ENCODE results near the gene SSTR1. TPM values are rescaled to one million over a fixed set of nuclear protein-coding genes. Genes with fewer than 3 reads are reported as not detected.

SSTR1 gene
- total and polyA plus RNA-seq, 2 of the 13 experiments (the other 11 are each of a cell fraction or from before 2014, with no cell fraction given): 0.04 TPM

GRCh38 chr14:38186216-38186615 lies 21.5 kb upstream of the SSTR1 start (continued):
- TF ChIP-seq ZBTB2 (CRISPR knock-in tag; IDR thresholded peaks at IDR 0.05; ENCODE audit: low read depth) (no peak), SIX1 (CRISPR knock-in tag; IDR thresholded peaks at IDR 0.05; ENCODE audit: borderline replicate concordance) (no peak), ZNF18 (CRISPR knock-in tag; IDR thresholded peaks at IDR 0.05; ENCODE audit: insufficient replicate concordance) (no peak), ZNF34 (CRISPR knock-in tag; IDR thresholded peaks at IDR 0.05; ENCODE audit: borderline replicate concordance) (no peak), ZNF30 (CRISPR knock-in tag; IDR thresholded peaks at IDR 0.05) (no peak), SIX4 (CRISPR knock-in tag; IDR thresholded peaks at IDR 0.05) (no peak), CEBPB (IDR thresholded peaks at IDR 0.05; ENCODE audit: borderline replicate concordance, low read depth, low read length) (no peak)

GRCh38 chr14:38187528-38187927 lies 20.2 kb upstream of the SSTR1 start:
- Histone ChIP-seq H4K20me1 (ENCODE audit: insufficient read depth, low read length) (no peaks in the 10 kb centered on the region), H3K36me3 (replicated peaks in 1 of 2; ENCODE audit: control insufficient read depth in 1 of 2, insufficient read depth in 2 of 2, low read length in 2 of 2) (no peaks in the 10 kb centered on the region), H2AFZ (ENCODE audit: low read length) (no peak overlapping the region), H3K4me1 (ENCODE audit: insufficient read depth, low read length) (no peaks in the 10 kb centered on the region), H3K4me3 (replicated peaks in 1 of 3; ENCODE audit: insufficient read depth in 1 of 3, low read depth in 2 of 3, low read length in 3 of 3) (no peak overlapping the region), H3K9ac (ENCODE audit: insufficient read depth, low read depth, low read length) (no peak overlapping the region), H3K4me2 (ENCODE audit: low read depth, low read length) (no peak overlapping the region), H3K9me3 (ENCODE audit: low read length) (no peaks in the 10 kb centered on the region), H3K79me2 (ENCODE audit: insufficient read depth, low read length) (no peaks in the 10 kb centered on the region), H3K27me3 (ENCODE audit: control insufficient read depth in 1 of 2, insufficient read depth in 2 of 2, low read length in 2 of 2) (no peaks in the 10 kb centered on the region; a peak in 1 of 5 replicates), H3K27ac (ENCODE audit: extremely low read length, insufficient read depth, low read length) (no peak overlapping the region)
- no peak for DNase-seq (ENCODE audit: low spot score)
- ChIA-PET CTCF (ENCODE audit: low intra/inter-chr PET ratio, low total read pairs) (no interaction called here), POLR2A (no interaction called here)
- 23% methylated on average over 2 of the region's 2 CpGs for WGBS (ENCODE audit: low lambda C conversion rate)
- ATAC-seq: no peak
- no peak for FAIRE-seq
- in situ Hi-C loops (cut with HindIII; ENCODE audit: extremely low pct_ligation_motif_present, low pct_unique_long_range_greater_than_20kb): no loop called here
- no TSS peak for BruUV-seq (replicated peaks)
- intact Hi-C loops (cut with micrococcal nuclease; ENCODE audit: unreplicated experiment): no loop called here
- TF ChIP-seq MTF1 (CRISPR knock-in tag; IDR thresholded peaks at IDR 0.05) (no peak), CENPX (CRISPR knock-in tag; IDR thresholded peaks at IDR 0.05) (no peak), ZNF382 (CRISPR knock-in tag; IDR thresholded peaks at IDR 0.05; ENCODE audit: borderline replicate concordance) (no peak), ZNF570 (CRISPR knock-in tag; IDR thresholded peaks at IDR 0.05; ENCODE audit: borderline replicate concordance) (no peak), HMG20B (CRISPR knock-in tag; conservative IDR thresholded peaks at IDR 0.05) (no peak), NCOA1 (CRISPR knock-in tag; IDR thresholded peaks at IDR 0.05) (no peak), POLR2A (IDR thresholded peaks at IDR 0.05; ENCODE audit: insufficient read depth in 1 of 2, low read depth in 2 of 2, low read length in 2 of 2) (no peak), ZKSCAN8 (CRISPR knock-in tag; IDR thresholded peaks at IDR 0.05; ENCODE audit: borderline replicate concordance) (no peak), MLLT10 (CRISPR knock-in tag; IDR thresholded peaks at IDR 0.05) (no peak), BCL3 (CRISPR knock-in tag; IDR thresholded peaks at IDR 0.05) (no peak), KLF11 (CRISPR knock-in tag; IDR thresholded peaks at IDR 0.05) (no peak), STAG1 (CRISPR knock-in tag; IDR thresholded peaks at IDR 0.05) (no peak), ZSCAN29 (CRISPR knock-in tag; conservative IDR thresholded peaks at IDR 0.05) (no peak), TCF12 (IDR thresholded peaks at IDR 0.05) (no peak), TCF12 (CRISPR knock-in tag; IDR thresholded peaks at IDR 0.05) (no peak), MAFF (IDR thresholded peaks at IDR 0.05; ENCODE audit: low read depth, low read length) (no peak)

Measured in HepG2 (cell line).